Psoas muscle (tissue), 8 donors: ENCODE data around the gene CLEC4E. TPM values are rescaled to one million over a fixed set of nuclear protein-coding genes. Genes with fewer than 3 reads are reported as not detected.
"Not testable (repeated sequence)": the region's sequence is repeated elsewhere in the genome, so short reads cannot be mapped to it uniquely, and the experiment has no call there.

Source experiments
- ATAC-seq, 4 donors: fragments of 200-7000 bp; cut with Tn5 transposase; one replicate each; pipeline ENCODE4 v1.9.1; 2020; ENCODE audit warnings: moderate library complexity in 3 of 4, mild to moderate bottlenecking in 2 of 4
- DNase-seq, 2 donors: peaks; one replicate each; pipeline ENCODE4 v3.0.0-alpha.2; 2020
- H3K27ac ChIP-seq: fragments of 200-600 bp; one replicate; pipeline ENCODE4 v1.8.0; 2022
- H3K27me3 ChIP-seq, 3 donors: fragments of 200-600 bp in 1 of 3; one replicate each; pipeline versions ENCODE4 v1.6.1 to v1.8.0; 2013 to 2022; ENCODE audit warnings: low read length in 2 of 3, mild to moderate bottlenecking in 2 of 3, moderate library complexity in 1 of 3; ENCODE audit not compliant: insufficient read depth in 3 of 3
- H3K36me3 ChIP-seq, 2 donors: fragments of 200-600 bp in 1 of 2; one replicate each; pipeline versions ENCODE4 v1.6.1 to v1.8.0; 2013 to 2022; ENCODE audit warnings: low read depth in 1 of 2, mild to moderate bottlenecking in 1 of 2, moderate library complexity in 1 of 2; ENCODE audit not compliant: insufficient read depth in 1 of 2
- H3K4me1 ChIP-seq: fragments of 200-600 bp; one replicate; pipeline ENCODE4 v1.8.0; 2022
- H3K4me3 ChIP-seq: fragments of 200-600 bp; one replicate; pipeline ENCODE4 v1.8.0; 2022; ENCODE audit warnings: mild to moderate bottlenecking
- H3K9me3 ChIP-seq: fragments of 200-600 bp; one replicate; pipeline ENCODE4 v1.8.0; 2022
- CTCF ChIP-seq: fragments of 200-600 bp; IDR thresholded peaks from one replicate; pipeline ENCODE4 v1.8.0; 2022; ENCODE audit warnings: antibody characterized with exemption
- WGBS, 3 donors: extraction: QIAGEN DNeasy Blood & Tissue Kit; methylation state at CpG; one replicate each; pipeline versions ENCODE4 v1.1.6 to v1.1.7; 2013; 5-methylcytosine and 5-hydroxymethylcytosine counted together
- intact Hi-C, 2 donors: fragments of 100-400 bp; cut with DNase I; formaldehyde crosslinking; loops; one replicate each; pipeline versions ENCODE4 v1.11.0 to v1.14.2; 2022
- polyA plus RNA-seq, 3 donors: library from polyadenylated mRNA; stranded (reverse); fragments of 200-250 nt; gene quantifications; one replicate each; pipeline ENCODE4 v1.2.3, GENCODE V29; 2013
- total RNA-seq, 4 donors: library from RNA; stranded (reverse); fragmentation: NEBNext Ultra II Directional in 2 of 4; extraction: Animal tissue kit (Norgen Biotek cat#: 25700) in 2 of 4; gene quantifications; one replicate each; pipeline versions ENCODE4 v1.2.1 to v1.2.4, GENCODE V29; 2021 to 2023
- donor health status: healthy with polysubstance abuse.
- donor health status: DM: no; HTN: no; CAD: no; lungs with moderate emphysema.
- donor health status: Bipolar disorder and iron deficiency.
- donor health status: healthy.
- donor health status: DM: yes; HTN: yes; CAD: no.
- donor health status: DM: no; HTN: no; CAD: no.
- donor health status: DM: no; HTN: no; CAD: no.
- donor health status: DM: yes; HTN: yes; CAD: no.

CLEC4E gene
- total and polyA plus RNA-seq, 7 donors, result 0.19 to 1.1 (median 0.63) TPM

- DNase-seq, result no peak
- no peaks in the 10 kb centered on the region for H3K4me1 ChIP-seq
- no peaks in the 10 kb centered on the region for H3K27me3 ChIP-seq
- ATAC-seq, result no peak
- H3K4me3 ChIP-seq, result no peak overlapping the region
- WGBS, 3 donors, result 35 to 52% (median 40%) methylated on average over 1 of the region's 1 CpG
- intact Hi-C loops, result no loop called here
- H3K36me3 ChIP-seq, result no peaks in the 10 kb centered on the region
- no peak overlapping the region for H3K27ac ChIP-seq
- H3K9me3 ChIP-seq, result no peaks in the 10 kb centered on the region
- no peak for TF ChIP-seq CTCF
These were observed 36.4 kb downstream of the CLEC4E start for GRCh38 chr12:8504351-8504750.

GRCh38 chr12:8501720-8502119 is 39.0 kb downstream of the CLEC4E start:
- no peak for TF ChIP-seq CTCF
- no peak for ATAC-seq
- Histone ChIP-seq H3K36me3 (no peaks in the 10 kb centered on the region), H3K9me3 (no peaks in the 10 kb centered on the region), H3K4me3 (no peak overlapping the region), H3K4me1 (no peaks in the 10 kb centered on the region), H3K27me3 (no peaks in the 10 kb centered on the region), H3K27ac (no peak overlapping the region)
- intact Hi-C loops, result no loop called here
- whole genome bisulfite sequencing, 3 donors, result 62 to 67% (median 65%) methylated on average over 3 of the region's 3 CpGs
- no peak for DNase-seq

DNA sequence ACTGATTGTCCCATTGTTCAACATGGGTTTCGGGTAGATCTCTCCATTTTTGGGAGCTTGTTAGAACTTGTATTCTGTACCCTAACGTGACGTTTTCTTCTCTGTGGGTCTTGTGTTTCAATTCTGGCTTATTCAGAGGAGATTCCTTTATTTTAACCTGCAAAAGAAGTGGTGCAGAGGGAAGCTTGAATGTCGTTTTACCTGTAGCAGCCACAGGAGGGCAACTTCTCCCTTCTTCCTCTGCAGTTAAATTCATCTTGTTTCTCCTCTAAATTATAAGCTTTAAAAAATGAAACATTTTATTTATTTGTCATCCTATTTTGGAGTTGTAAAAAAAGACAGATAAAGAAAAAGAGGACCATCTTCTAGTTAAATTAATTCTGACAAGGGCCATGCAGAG is 41.1 kb downstream of the CLEC4E start:
- H3K27me3 ChIP-seq, result no peaks in the 10 kb centered on the region
- H3K27ac ChIP-seq, result no peak overlapping the region
- DNase-seq (no peak), ATAC-seq (no peak)
- H3K36me3 ChIP-seq, result no peaks in the 10 kb centered on the region
- TF ChIP-seq CTCF, result no peak
- intact Hi-C loops, result no loop called here
- WGBS, 3 donors, result 40 to 46% (median 42%) methylated on average over 4 of the region's 4 CpGs
- H3K4me1 ChIP-seq, result no peaks in the 10 kb centered on the region
- H3K4me3 ChIP-seq, result no peak overlapping the region
- no peaks in the 10 kb centered on the region for H3K9me3 ChIP-seq

GRCh38 chr12:8496074-8496473 is 44.6 kb downstream of the CLEC4E start:
- H3K36me3 ChIP-seq, H3K27me3 ChIP-seq, intact Hi-C loops, H3K9me3 ChIP-seq, H3K4me1 ChIP-seq, DNase-seq, ATAC-seq, H3K4me3 ChIP-seq, H3K27ac ChIP-seq: not testable (repeated sequence)
- WGBS, 3 donors, result 58 to 61% (median 60%) methylated on average over 7 of the region's 7 CpGs

GRCh38 chr12:8495671-8496070 is 45.0 kb downstream of the CLEC4E start:
- H3K27ac ChIP-seq, H3K36me3 ChIP-seq, H3K4me3 ChIP-seq, DNase-seq, H3K9me3 ChIP-seq, intact Hi-C loops, H3K27me3 ChIP-seq, ATAC-seq, H3K4me1 ChIP-seq: not testable (repeated sequence)
- 83 to 88% (median 87%) methylated on average over 4 of the region's 4 CpGs for WGBS, 3 donors

GRCh38 chr12:8493084-8493483 is 47.6 kb downstream of the CLEC4E start:
- H3K4me1 ChIP-seq, result no peaks in the 10 kb centered on the region
- H3K9me3 ChIP-seq, result no peaks in the 10 kb centered on the region
- H3K27ac ChIP-seq, result no peak overlapping the region
- ATAC-seq (no peak), DNase-seq (no peak)
- WGBS, 3 donors, result 38 to 44% (median 43%) methylated on average over 2 of the region's 2 CpGs
- no peak for TF ChIP-seq CTCF
- intact Hi-C loops, result no loop called here
- H3K27me3 ChIP-seq, result no peaks in the 10 kb centered on the region
- no peaks in the 10 kb centered on the region for H3K36me3 ChIP-seq
- no peak overlapping the region for H3K4me3 ChIP-seq
